H1 (cell line): Measurements from ENCODE around the gene ZBTB34.

Source experiments
- POLR2A ChIP-seq, 2 experiments: IDR thresholded peaks; 1 replicate in 1 of 2; 2 replicates in 1 of 2; pipeline ENCODE4 v1.6.1; 2011; ENCODE audit warnings: low read depth in 2 of 2, low read length in 2 of 2, mild to moderate bottlenecking in 2 of 2; ENCODE audit errors: control extremely low read depth in 1 of 2
- TCF12 ChIP-seq: IDR thresholded peaks from 2 replicates; pipeline ENCODE4 v1.6.1; 2011; ENCODE audit warnings: low read depth, mild to moderate bottlenecking, low read length
- ZNF274 ChIP-seq: IDR thresholded peaks from 2 replicates; pipeline ENCODE4 v1.7.0; 2012; ENCODE audit warnings: low read length, borderline replicate concordance; ENCODE audit errors: extremely low read depth
- TF ChIP-seq, protein P1 (sequence below), 3 experiments: IDR thresholded peaks; 1 replicate in 2 of 3; 2 replicates in 1 of 3; pipeline versions ENCODE4 v1.5.1 to v1.6.1; 2011; ENCODE audit warnings: low read length in 3 of 3, mild to moderate bottlenecking in 3 of 3, inconsistent platforms in 2 of 3, low read depth in 1 of 3, moderate library complexity in 1 of 3; ENCODE audit not compliant: insufficient read depth in 1 of 3; ENCODE audit errors: control extremely low read depth in 1 of 3
- TF ChIP-seq, protein P2 (sequence below): IDR thresholded peaks from 2 replicates; pipeline ENCODE4 v1.6.1; 2012; ENCODE audit warnings: inconsistent platforms

DNA sequence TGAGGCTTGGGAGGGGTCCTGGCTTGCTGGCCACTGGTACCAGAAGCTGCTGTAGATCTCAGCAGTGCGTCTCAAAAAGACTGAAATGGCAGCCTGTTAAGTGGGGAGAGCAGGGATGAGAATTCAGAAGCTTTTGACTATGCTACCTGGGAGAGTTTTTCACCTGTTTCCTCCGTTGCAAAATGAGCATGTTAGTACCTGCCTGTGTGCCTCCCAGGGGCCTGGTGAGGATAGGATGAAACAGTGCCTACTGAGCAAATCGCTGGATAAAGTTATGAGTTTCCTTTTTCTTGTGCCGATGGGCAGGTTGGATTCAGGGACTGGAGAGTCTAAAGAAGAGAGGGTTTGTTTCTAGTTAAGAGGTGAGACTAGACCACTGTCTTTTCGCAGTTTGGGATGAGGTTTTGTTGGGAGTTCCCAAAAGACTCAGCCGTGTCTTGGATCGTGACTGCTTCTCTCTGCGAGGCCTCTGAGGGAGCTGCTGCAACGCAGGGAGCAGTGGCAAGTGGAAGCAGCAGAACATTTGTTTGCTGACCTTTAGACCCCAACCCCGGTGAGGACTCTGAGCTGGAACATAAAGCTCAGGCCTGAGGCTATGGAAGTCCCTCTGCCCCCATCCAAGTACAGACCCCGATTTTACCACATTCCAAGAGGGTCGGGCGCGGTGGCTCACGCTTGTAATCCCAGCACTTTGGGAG lies 55.6 kb downstream of the ZBTB34 start:
- TF ChIP-seq TCF12 = no peak
- TF ChIP-seq, protein P1, sequence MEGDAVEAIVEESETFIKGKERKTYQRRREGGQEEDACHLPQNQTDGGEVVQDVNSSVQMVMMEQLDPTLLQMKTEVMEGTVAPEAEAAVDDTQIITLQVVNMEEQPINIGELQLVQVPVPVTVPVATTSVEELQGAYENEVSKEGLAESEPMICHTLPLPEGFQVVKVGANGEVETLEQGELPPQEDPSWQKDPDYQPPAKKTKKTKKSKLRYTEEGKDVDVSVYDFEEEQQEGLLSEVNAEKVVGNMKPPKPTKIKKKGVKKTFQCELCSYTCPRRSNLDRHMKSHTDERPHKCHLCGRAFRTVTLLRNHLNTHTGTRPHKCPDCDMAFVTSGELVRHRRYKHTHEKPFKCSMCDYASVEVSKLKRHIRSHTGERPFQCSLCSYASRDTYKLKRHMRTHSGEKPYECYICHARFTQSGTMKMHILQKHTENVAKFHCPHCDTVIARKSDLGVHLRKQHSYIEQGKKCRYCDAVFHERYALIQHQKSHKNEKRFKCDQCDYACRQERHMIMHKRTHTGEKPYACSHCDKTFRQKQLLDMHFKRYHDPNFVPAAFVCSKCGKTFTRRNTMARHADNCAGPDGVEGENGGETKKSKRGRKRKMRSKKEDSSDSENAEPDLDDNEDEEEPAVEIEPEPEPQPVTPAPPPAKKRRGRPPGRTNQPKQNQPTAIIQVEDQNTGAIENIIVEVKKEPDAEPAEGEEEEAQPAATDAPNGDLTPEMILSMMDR (IDR thresholded peaks at IDR 0.05; ENCODE audit: control extremely low read depth in 1 of 3, insufficient read depth in 1 of 3, low read depth in 1 of 3, low read length in 3 of 3) = no peak
- TF ChIP-seq, protein P2, sequence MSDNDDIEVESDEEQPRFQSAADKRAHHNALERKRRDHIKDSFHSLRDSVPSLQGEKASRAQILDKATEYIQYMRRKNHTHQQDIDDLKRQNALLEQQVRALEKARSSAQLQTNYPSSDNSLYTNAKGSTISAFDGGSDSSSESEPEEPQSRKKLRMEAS = no peak
- TF ChIP-seq ZNF274 = no peak
- no peak for TF ChIP-seq POLR2A (IDR thresholded peaks at IDR 0.05; ENCODE audit: control extremely low read depth in 1 of 2, low read depth in 2 of 2, low read length in 2 of 2)
